ENCODE data around the gene LRRC34. TPM values are rescaled to one million over a fixed set of nuclear protein-coding genes. Genes with fewer than 3 reads are reported as not detected.
A peak's percentile ranks its signal among the peaks of the same experiment; 100 is the strongest.

The LRRC34 gene
- 1 to 10 TPM in 2 of 4 donors, not detected in 2; 1.2 to 1.3 TPM for total RNA-seq

GRCh38 chr3:169812332-169813235, at the start of gene LRRC34, which contains the start of gene LRRIQ4:
LRRC34 (minus strand) TSS chr3:169812904; CDS start chr3:169812548, 356 bp downstream.
LRRIQ4 (plus strand) TSS chr3:169812870; CDS start chr3:169821922, 9,052 bp downstream.
- H3K9me3 ChIP-seq = no peaks in the 10 kb centered on the region
- intact Hi-C loops (cut with DNase I; ENCODE audit: low total_unique reads) = no loop called here
- ATAC-seq (peak; percentile 49 to 62), DNase-seq (peak; percentile 12 to 44)
- H3K27me3 ChIP-seq = peaks cover 0 to 14% (median 0%) of the 10 kb centered on the region in 3 donors
- H3K36me3 ChIP-seq = no peaks in the 10 kb centered on the region
- in situ Hi-C loops (cut with MboI; ENCODE audit: low sequenced_read_pairs in 4 of 4) = no loop called here
- H3K27ac ChIP-seq = peak within 1 kb of the TSS in 3 of 4 donors; percentile 27 to 43 (median 41)
- peaks cover 5 to 23% of the 10 kb centered on the region in 2 donors for H3K4me1 ChIP-seq
- peak within 1 kb of the TSS; percentile 51 to 65 (median 60) for H3K4me3 ChIP-seq
- TF ChIP-seq POLR2A (IDR thresholded peaks at IDR 0.05) (no peak), CTCF (IDR thresholded peaks at IDR 0.05 in 4 of 5, conservative IDR thresholded peaks at IDR 0.05 in 1 of 5) (no peak)

GRCh38 chr3:169861871-169862270, 49.2 kb upstream of the LRRC34 start:
- no peaks in the 10 kb centered on the region for H3K4me1 ChIP-seq
- H3K9me3 ChIP-seq = no peaks in the 10 kb centered on the region
- H3K27me3 ChIP-seq = no peaks in the 10 kb centered on the region
- no peak overlapping the region for H3K4me3 ChIP-seq
- intact Hi-C loops (cut with DNase I; ENCODE audit: low total_unique reads) (no loop called here), in situ Hi-C loops (cut with MboI; ENCODE audit: low sequenced_read_pairs in 4 of 4) (no loop called here)
- TF ChIP-seq POLR2A (IDR thresholded peaks at IDR 0.05) = no peak
- no peak for TF ChIP-seq CTCF (IDR thresholded peaks at IDR 0.05 in 4 of 5, conservative IDR thresholded peaks at IDR 0.05 in 1 of 5)
- H3K27ac ChIP-seq = no peak overlapping the region
- DNase-seq (no peak), ATAC-seq (no peak)
- no peaks in the 10 kb centered on the region for H3K36me3 ChIP-seq

- Histone ChIP-seq H3K27ac (no peak overlapping the region), H3K27me3 (peaks cover 0 to 3% (median 0%) of the 10 kb centered on the region in 3 donors), H3K4me3 (no peak overlapping the region), H3K4me1 (no peaks in the 10 kb centered on the region), H3K9me3 (no peaks in the 10 kb centered on the region), H3K36me3 (no peaks in the 10 kb centered on the region)
- DNase-seq = no peak
- no peak for ATAC-seq
- no peak for TF ChIP-seq CTCF (IDR thresholded peaks at IDR 0.05 in 4 of 5, conservative IDR thresholded peaks at IDR 0.05 in 1 of 5)
- TF ChIP-seq POLR2A (IDR thresholded peaks at IDR 0.05) = no peak
- intact Hi-C loops (cut with DNase I; ENCODE audit: low total_unique reads) (no loop called here), in situ Hi-C loops (cut with MboI; ENCODE audit: low sequenced_read_pairs in 4 of 4) (no loop called here)
Measured at GRCh38 chr3:169857811-169858210, 45.1 kb upstream of the LRRC34 start.

- Histone ChIP-seq H3K9me3 (no peaks in the 10 kb centered on the region), H3K4me3 (no peak overlapping the region), H3K36me3 (no peaks in the 10 kb centered on the region), H3K27ac (no peak overlapping the region), H3K4me1 (no peaks in the 10 kb centered on the region), H3K27me3 (peaks cover 0 to 3% (median 0%) of the 10 kb centered on the region in 3 donors)
- intact Hi-C loops (cut with DNase I; ENCODE audit: low total_unique reads) (no loop called here), in situ Hi-C loops (cut with MboI; ENCODE audit: low sequenced_read_pairs in 4 of 4) (no loop called here)
- no peak for TF ChIP-seq CTCF (IDR thresholded peaks at IDR 0.05 in 4 of 5, conservative IDR thresholded peaks at IDR 0.05 in 1 of 5)
- TF ChIP-seq POLR2A (IDR thresholded peaks at IDR 0.05) = no peak
- no peak for ATAC-seq
- no peak for DNase-seq
Measured at GRCh38 chr3:169855514-169855913, 42.8 kb upstream of the LRRC34 start.

Measured in gastrocnemius medialis (tissue), 4 donors.